ENCODE measurements around the gene ZNF574.
A peak's percentile ranks its signal among the peaks of the same experiment; 100 is the strongest.

ZNF574 gene

GRCh38 chr19:42121036-42121621 is 45.2 kb downstream of the ZNF574 start:
- TF ChIP-seq CTCF (IDR thresholded peaks at IDR 0.05), result no peak
- H3K27me3 ChIP-seq, result no peaks in the 10 kb centered on the region
- H3K36me3 ChIP-seq, result peaks cover 0 to 3% (median 0%) of the 10 kb centered on the region in 3 donors
- DNase-seq, result no peak
- H3K27ac ChIP-seq, result no peak overlapping the region
- intact Hi-C loops (cut with DNase I; ENCODE audit: low total_unique reads), result no loop called here
- H3K9me3 ChIP-seq, result no peaks in the 10 kb centered on the region
- H3K4me1 ChIP-seq, result no peaks in the 10 kb centered on the region
- no peak overlapping the region for H3K4me3 ChIP-seq

GRCh38 chr19:42121656-42122069 is 45.7 kb downstream of the ZNF574 start:
- H3K27ac ChIP-seq, result no peak overlapping the region
- peak; percentile 61 to 81 for DNase-seq

GRCh38 chr19:42122691-42123607 is 47.0 kb downstream of the ZNF574 start:
- DNase-seq, result no peak
- Histone ChIP-seq H3K27me3 (no peaks in the 10 kb centered on the region), H3K4me3 (no peak overlapping the region), H3K9me3 (no peaks in the 10 kb centered on the region), H3K27ac (no peak overlapping the region), H3K4me1 (no peaks in the 10 kb centered on the region), H3K36me3 (no peaks in the 10 kb centered on the region)
- TF ChIP-seq CTCF (IDR thresholded peaks at IDR 0.05), result no peak
- intact Hi-C loops (cut with DNase I; ENCODE audit: low total_unique reads), result no loop called here

More at GRCh38 chr19:42121656-42122069, 45.7 kb downstream of the ZNF574 start:
- no peaks in the 10 kb centered on the region for H3K4me1 ChIP-seq
- no peaks in the 10 kb centered on the region for H3K27me3 ChIP-seq
- intact Hi-C loops (cut with DNase I; ENCODE audit: low total_unique reads), result no loop called here
- no peak overlapping the region for H3K4me3 ChIP-seq
- no peaks in the 10 kb centered on the region for H3K9me3 ChIP-seq
- TF ChIP-seq CTCF (IDR thresholded peaks at IDR 0.05), result no peak
- H3K36me3 ChIP-seq, result no peaks in the 10 kb centered on the region

- no peaks in the 10 kb centered on the region for H3K27me3 ChIP-seq
- no peak for DNase-seq
- TF ChIP-seq CTCF (IDR thresholded peaks at IDR 0.05), result no peak
- H3K36me3 ChIP-seq, result no peaks in the 10 kb centered on the region
- H3K27ac ChIP-seq, result no peak overlapping the region
- H3K4me1 ChIP-seq, result no peaks in the 10 kb centered on the region
- intact Hi-C loops (cut with DNase I; ENCODE audit: low total_unique reads), result no loop called here
- H3K4me3 ChIP-seq, result no peak overlapping the region
- no peaks in the 10 kb centered on the region for H3K9me3 ChIP-seq
Measured at GRCh38 chr19:42123765-42124164, 47.8 kb downstream of the ZNF574 start.

- no peaks in the 10 kb centered on the region for H3K9me3 ChIP-seq
- peaks cover 0 to 2% of the 10 kb centered on the region in 2 donors for H3K27me3 ChIP-seq
- no peak for TF ChIP-seq CTCF (IDR thresholded peaks at IDR 0.05)
- no peak for DNase-seq
- intact Hi-C loops (cut with DNase I; ENCODE audit: low total_unique reads), result no loop called here
- H3K4me3 ChIP-seq, result no peak overlapping the region
- H3K27ac ChIP-seq, result no peak overlapping the region
- H3K4me1 ChIP-seq, result no peaks in the 10 kb centered on the region
- H3K36me3 ChIP-seq, result no peaks in the 10 kb centered on the region
Measured at GRCh38 chr19:42124386-42124901, 48.5 kb downstream of the ZNF574 start.
